ENCODE measurements around the gene NBEA.

NBEA gene

GRCh38 chr13:35720290-35720689, 778.2 kb downstream of the NBEA start:
- DNase-seq: no peak

DNA sequence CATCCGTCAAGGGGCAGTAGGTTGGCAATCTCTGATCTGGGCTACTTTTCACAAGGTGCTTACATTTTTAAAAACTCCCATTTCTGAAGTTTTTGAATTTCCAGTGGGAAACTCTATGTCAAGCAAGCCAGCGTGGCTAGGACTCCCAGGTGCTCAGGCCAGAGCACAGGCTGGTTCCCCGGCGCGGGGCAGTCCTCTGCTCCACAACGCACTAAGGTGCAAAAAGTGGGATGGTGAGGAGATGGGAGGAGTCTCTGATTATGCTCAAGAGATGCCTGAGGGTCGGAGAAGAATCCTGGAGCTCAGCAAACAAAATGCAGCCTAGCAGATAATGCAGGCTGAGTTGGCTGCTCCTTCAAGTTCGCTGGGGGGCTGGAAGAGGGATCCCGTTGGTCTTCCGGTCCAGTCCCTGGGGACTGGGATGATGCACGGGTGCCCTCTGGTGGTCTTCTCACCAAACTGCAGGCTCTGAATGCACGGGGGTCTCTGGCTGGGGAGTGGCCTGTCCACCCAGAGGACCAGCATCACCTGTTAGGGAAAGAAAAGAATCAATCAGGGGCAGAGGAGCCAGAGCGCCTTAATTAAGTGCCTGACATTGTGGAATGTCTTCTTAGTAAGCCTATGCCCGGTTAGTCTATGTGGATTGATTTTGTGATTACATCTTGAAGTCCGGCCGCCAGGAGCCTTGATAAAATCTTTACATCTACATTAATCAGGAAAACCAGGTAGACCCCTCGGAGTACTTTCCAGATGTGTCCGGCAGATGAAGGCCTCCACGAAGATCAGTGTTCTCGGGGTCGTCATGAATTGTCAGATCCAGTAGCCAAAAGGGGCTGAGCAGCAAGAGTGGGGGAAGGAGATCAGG, 778.9 kb downstream of the NBEA start:
- peak; percentile 65 for DNase-seq

Data from right hindlimb (tissue), 1 donor.